Panc1 (cell line): ENCODE data around the gene PPM1F. TPM values are rescaled to one million over a fixed set of nuclear protein-coding genes. Genes with fewer than 3 reads are reported as not detected.

Experiments used
- ATAC-seq: fragments of 200-7000 bp; cut with Tn5 transposase; 2 replicates; pipeline ENCODE4 v1.9.1; 2020; ENCODE audit warnings: mild to moderate bottlenecking, moderate library complexity
- BruUV-seq: library from RNA; stranded (reverse); fragments of 400-500 nt; replicated peaks from 2 replicates; lab custom pipeline; 2021; lab: Mats Ljungman, UMichigan
- CTCF ChIA-PET: fragments of 300-600 bp; sonication (Branson Sonifier 250); formaldehyde crosslinking; loops from one replicate; lab custom pipeline; 2022; ENCODE audit warnings: antibody characterized with exemption; lab: Charles Lee
- POLR2A ChIA-PET: fragments of 300-600 bp; sonication (Branson Sonifier 250); formaldehyde crosslinking; loops from one replicate; lab custom pipeline; 2022; ENCODE audit warnings: antibody characterized with exemption; lab: Charles Lee
- DNase-seq: peaks from one replicate; pipeline ENCODE4 v3.0.0-alpha.2; 2010; ENCODE audit warnings: low read depth, low spot score
- H3K27ac ChIP-seq: 2 replicates; pipeline ENCODE4 v1.5.1; 2011; ENCODE audit warnings: mild to moderate bottlenecking, low read length, inconsistent platforms
- H3K27me3 ChIP-seq: fragments of 200-500 bp; sonication (Bioruptor generic); 2 replicates; pipeline ENCODE4 v1.6.0; 2014; ENCODE audit warnings: low read length, inconsistent platforms; ENCODE audit not compliant: control insufficient read depth, insufficient read depth
- H3K36me3 ChIP-seq: fragments of 200-500 bp; sonication (Bioruptor generic); 2 replicates; pipeline ENCODE4 v1.5.1; 2014; ENCODE audit warnings: inconsistent platforms, mild to moderate bottlenecking, low read length, moderate library complexity; ENCODE audit not compliant: control insufficient read depth, insufficient read depth
- H3K4me1 ChIP-seq: 2 replicates; pipeline ENCODE4 v1.5.1; 2011; ENCODE audit warnings: inconsistent platforms, mild to moderate bottlenecking, low read length, moderate library complexity; ENCODE audit not compliant: control insufficient read depth, insufficient read depth
- H3K4me3 ChIP-seq, 2 experiments: 2 replicates each; pipeline ENCODE4 v1.5.1; 2011 to 2012; ENCODE audit warnings: low read depth in 2 of 2, low read length in 2 of 2, mild to moderate bottlenecking in 2 of 2, inconsistent platforms in 1 of 2, moderate library complexity in 1 of 2
- H3K9me3 ChIP-seq: fragments of 200-500 bp; sonication (Bioruptor generic); 2 replicates; pipeline ENCODE4 v1.5.1; 2014; ENCODE audit warnings: low read depth, mild to moderate bottlenecking, inconsistent platforms, low read length, moderate library complexity; ENCODE audit not compliant: control insufficient read depth, insufficient read depth
- POLR2AphosphoS5 ChIP-seq: IDR thresholded peaks from 2 replicates; pipeline ENCODE4 v1.6.1; 2012; ENCODE audit warnings: mild to moderate bottlenecking, low read depth, low read length, moderate library complexity
- SIN3A ChIP-seq: IDR thresholded peaks from 2 replicates; pipeline ENCODE4 v1.6.1; 2012; ENCODE audit warnings: low read depth, mild to moderate bottlenecking, low read length, moderate library complexity, borderline replicate concordance; ENCODE audit not compliant: insufficient read depth
- TCF7L2 ChIP-seq: IDR thresholded peaks from 2 replicates; pipeline ENCODE4 v1.6.1; 2011; ENCODE audit warnings: mild to moderate bottlenecking, low read depth, low read length, inconsistent platforms
- in situ Hi-C: cut with HindIII; loops from 2 replicates; pipeline ENCODE4 v1.10.0; 2016; ENCODE audit warnings: low sequenced_read_pairs, low pct_unique_long_range_greater_than_20kb
- intact Hi-C: fragments of 100-400 bp; cut with micrococcal nuclease; formaldehyde crosslinking; loops from one replicate; pipeline ENCODE4 v1.10.0; 2022; ENCODE audit not compliant: unreplicated experiment
- total RNA-seq: library from RNA; stranded (reverse); gene quantifications from one replicate; pipeline ENCODE4 v1.2.1, GENCODE V29; 2021; ENCODE audit not compliant: unreplicated experiment
- TF ChIP-seq, protein P1 (sequence below): fragments of 450-650 bp; IDR thresholded peaks from 2 replicates; pipeline ENCODE4 v1.5.1; 2017; ENCODE audit warnings: mild to moderate bottlenecking
- TF ChIP-seq, protein P2 (sequence below), 2 experiments: IDR thresholded peaks; 2 replicates each; pipeline ENCODE4 v1.6.1; 2011 to 2012; ENCODE audit warnings: low read depth in 2 of 2, control low read depth in 1 of 2, low read length in 1 of 2, mild to moderate bottlenecking in 1 of 2, moderate library complexity in 1 of 2; ENCODE audit not compliant: insufficient read depth in 1 of 2

The PPM1F gene
- total RNA-seq, 1 experiment from 2014 or later, result 28.9 TPM

DNA sequence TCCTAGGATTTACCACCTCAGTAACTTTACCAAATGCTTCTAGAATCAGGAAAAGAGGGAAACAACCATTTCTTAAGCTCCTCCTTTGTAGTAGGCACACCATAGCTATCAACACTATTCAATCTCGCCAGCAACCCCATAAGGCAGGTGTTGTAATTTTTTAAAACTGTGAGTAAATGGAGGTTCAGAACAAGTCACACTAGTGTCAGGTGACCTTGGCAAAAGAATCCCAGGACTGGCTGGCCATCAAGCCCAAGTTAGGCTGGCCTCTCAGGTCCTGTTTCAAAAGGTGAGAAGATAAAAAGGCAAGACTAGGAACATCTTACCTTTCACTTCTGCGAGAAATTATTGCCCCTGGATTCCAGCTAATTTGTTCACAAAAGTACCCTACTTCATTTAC, 29.2 kb upstream of the PPM1F start:
- H3K36me3 ChIP-seq, result peaks cover 6% of the 10 kb centered on the region; the same call in 1 of the 2 replicates
- H3K9me3 ChIP-seq, result no peaks in the 10 kb centered on the region
- no peak for TF ChIP-seq SIN3A
- no peak for TF ChIP-seq POLR2AphosphoS5
- no peak for TF ChIP-seq TCF7L2
- TF ChIP-seq, protein P1, sequence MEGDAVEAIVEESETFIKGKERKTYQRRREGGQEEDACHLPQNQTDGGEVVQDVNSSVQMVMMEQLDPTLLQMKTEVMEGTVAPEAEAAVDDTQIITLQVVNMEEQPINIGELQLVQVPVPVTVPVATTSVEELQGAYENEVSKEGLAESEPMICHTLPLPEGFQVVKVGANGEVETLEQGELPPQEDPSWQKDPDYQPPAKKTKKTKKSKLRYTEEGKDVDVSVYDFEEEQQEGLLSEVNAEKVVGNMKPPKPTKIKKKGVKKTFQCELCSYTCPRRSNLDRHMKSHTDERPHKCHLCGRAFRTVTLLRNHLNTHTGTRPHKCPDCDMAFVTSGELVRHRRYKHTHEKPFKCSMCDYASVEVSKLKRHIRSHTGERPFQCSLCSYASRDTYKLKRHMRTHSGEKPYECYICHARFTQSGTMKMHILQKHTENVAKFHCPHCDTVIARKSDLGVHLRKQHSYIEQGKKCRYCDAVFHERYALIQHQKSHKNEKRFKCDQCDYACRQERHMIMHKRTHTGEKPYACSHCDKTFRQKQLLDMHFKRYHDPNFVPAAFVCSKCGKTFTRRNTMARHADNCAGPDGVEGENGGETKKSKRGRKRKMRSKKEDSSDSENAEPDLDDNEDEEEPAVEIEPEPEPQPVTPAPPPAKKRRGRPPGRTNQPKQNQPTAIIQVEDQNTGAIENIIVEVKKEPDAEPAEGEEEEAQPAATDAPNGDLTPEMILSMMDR, result no peak
- TF ChIP-seq, protein P2, sequence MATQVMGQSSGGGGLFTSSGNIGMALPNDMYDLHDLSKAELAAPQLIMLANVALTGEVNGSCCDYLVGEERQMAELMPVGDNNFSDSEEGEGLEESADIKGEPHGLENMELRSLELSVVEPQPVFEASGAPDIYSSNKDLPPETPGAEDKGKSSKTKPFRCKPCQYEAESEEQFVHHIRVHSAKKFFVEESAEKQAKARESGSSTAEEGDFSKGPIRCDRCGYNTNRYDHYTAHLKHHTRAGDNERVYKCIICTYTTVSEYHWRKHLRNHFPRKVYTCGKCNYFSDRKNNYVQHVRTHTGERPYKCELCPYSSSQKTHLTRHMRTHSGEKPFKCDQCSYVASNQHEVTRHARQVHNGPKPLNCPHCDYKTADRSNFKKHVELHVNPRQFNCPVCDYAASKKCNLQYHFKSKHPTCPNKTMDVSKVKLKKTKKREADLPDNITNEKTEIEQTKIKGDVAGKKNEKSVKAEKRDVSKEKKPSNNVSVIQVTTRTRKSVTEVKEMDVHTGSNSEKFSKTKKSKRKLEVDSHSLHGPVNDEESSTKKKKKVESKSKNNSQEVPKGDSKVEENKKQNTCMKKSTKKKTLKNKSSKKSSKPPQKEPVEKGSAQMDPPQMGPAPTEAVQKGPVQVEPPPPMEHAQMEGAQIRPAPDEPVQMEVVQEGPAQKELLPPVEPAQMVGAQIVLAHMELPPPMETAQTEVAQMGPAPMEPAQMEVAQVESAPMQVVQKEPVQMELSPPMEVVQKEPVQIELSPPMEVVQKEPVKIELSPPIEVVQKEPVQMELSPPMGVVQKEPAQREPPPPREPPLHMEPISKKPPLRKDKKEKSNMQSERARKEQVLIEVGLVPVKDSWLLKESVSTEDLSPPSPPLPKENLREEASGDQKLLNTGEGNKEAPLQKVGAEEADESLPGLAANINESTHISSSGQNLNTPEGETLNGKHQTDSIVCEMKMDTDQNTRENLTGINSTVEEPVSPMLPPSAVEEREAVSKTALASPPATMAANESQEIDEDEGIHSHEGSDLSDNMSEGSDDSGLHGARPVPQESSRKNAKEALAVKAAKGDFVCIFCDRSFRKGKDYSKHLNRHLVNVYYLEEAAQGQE (IDR thresholded peaks at IDR 0.05; ENCODE audit: insufficient read depth in 1 of 2, low read depth in 2 of 2, low read length in 1 of 2), result no peak
- no peak for DNase-seq
- intact Hi-C loops, result no loop called here
- BruUV-seq, result no TSS peak
- no peaks in the 10 kb centered on the region for H3K27me3 ChIP-seq
- ChIA-PET CTCF (no interaction called here), POLR2A (no interaction called here)
- no peak for ATAC-seq
- H3K4me1 ChIP-seq, result peaks cover 2% of the 10 kb centered on the region; the same call in 1 of the 2 replicates
- in situ Hi-C loops, result no loop called here
- H3K27ac ChIP-seq, result peak overlapping the region; percentile 89
- H3K4me3 ChIP-seq, result peak overlapping the region; percentile 89 to 96

DNA sequence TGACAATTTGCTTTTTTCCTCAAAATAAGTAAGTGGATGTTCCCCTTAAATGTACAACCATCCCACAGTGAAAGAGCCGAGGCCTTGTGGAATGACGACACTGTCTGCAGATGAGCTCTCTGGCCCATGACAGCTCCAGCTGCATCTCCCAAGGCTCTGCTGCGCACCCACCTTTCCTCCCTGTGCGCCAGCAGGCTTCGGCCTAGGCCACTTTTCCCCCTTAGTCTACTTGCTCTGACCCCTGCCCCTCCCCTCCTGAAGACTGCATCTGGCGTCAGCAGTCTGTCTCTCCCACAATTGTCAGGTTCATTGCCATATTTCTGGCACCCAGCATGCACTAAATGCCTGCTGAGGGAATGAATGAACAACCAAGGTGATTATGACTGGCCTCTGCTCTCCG, 27.9 kb upstream of the PPM1F start:
- in situ Hi-C loops (no loop called here), intact Hi-C loops (no loop called here)
- no peaks in the 10 kb centered on the region for H3K9me3 ChIP-seq
- ChIA-PET POLR2A (no interaction called here), CTCF (no interaction called here)
- H3K27me3 ChIP-seq, result no peaks in the 10 kb centered on the region
- H3K36me3 ChIP-seq, result peaks cover 6% of the 10 kb centered on the region; the same call in 1 of the 2 replicates
- ATAC-seq (no peak), DNase-seq (no peak)
- H3K4me1 ChIP-seq, result peaks cover 2% of the 10 kb centered on the region; the same call in 1 of the 2 replicates
- no TSS peak for BruUV-seq
- TF ChIP-seq, protein P1, result no peak
- no peak for TF ChIP-seq TCF7L2
- TF ChIP-seq POLR2AphosphoS5, result no peak
- no peak for TF ChIP-seq SIN3A
- TF ChIP-seq, protein P2 (IDR thresholded peaks at IDR 0.05; ENCODE audit: insufficient read depth in 1 of 2, low read depth in 2 of 2, low read length in 1 of 2), result no peak
- no peak overlapping the region for H3K4me3 ChIP-seq
- no peak overlapping the region for H3K27ac ChIP-seq
